ENCODE measurements around the gene GAST. TPM values are rescaled to one million over a fixed set of nuclear protein-coding genes. Genes with fewer than 3 reads are reported as not detected.

GAST gene
- total and polyA plus RNA-seq, 11 donors = not detected

GRCh38 chr17:41680426-41681040 lies 31.6 kb upstream of the GAST start:
- ATAC-seq (no peak), DNase-seq (no peak)
- no peak for TF ChIP-seq CTCF (IDR thresholded peaks at IDR 0.05)
- TF ChIP-seq POLR2A (IDR thresholded peaks at IDR 0.05) = no peak
- H3K4me1 ChIP-seq = peaks cover 0 to 42% (median 2%) of the 10 kb centered on the region in 12 donors
- H3K4me3 ChIP-seq = no peak overlapping the region
- 81 to 89% (median 84%) methylated on average over 10 of the region's 10 CpGs for WGBS, 4 donors
- H3K36me3 ChIP-seq = no peaks in the 10 kb centered on the region
- no peak overlapping the region for H3K27ac ChIP-seq
- no peaks in the 10 kb centered on the region for H3K27me3 ChIP-seq
- H3K9me3 ChIP-seq = no peaks in the 10 kb centered on the region
- intact Hi-C loops (cut with DNase I) = no loop called here

- Histone ChIP-seq H3K27me3 (no peaks in the 10 kb centered on the region), H3K4me3 (no peak overlapping the region), H3K9me3 (no peaks in the 10 kb centered on the region), H3K4me1 (peaks cover 0 to 30% (median 2%) of the 10 kb centered on the region in 12 donors), H3K36me3 (no peaks in the 10 kb centered on the region), H3K27ac (no peak overlapping the region)
- DNase-seq = no peak
- 82 to 95% (median 85%) methylated on average over 3 of the region's 3 CpGs for WGBS, 4 donors
- no peak for ATAC-seq
- intact Hi-C loops (cut with DNase I) = no loop called here
- no peak for TF ChIP-seq CTCF (IDR thresholded peaks at IDR 0.05)
- no peak for TF ChIP-seq POLR2A (IDR thresholded peaks at IDR 0.05)
Measured at GRCh38 chr17:41681776-41682175, 30.4 kb upstream of the GAST start.

- WGBS, 4 donors = 75 to 86% (median 84%) methylated on average over 5 of the region's 5 CpGs
- Histone ChIP-seq H3K4me3 (no peak overlapping the region), H3K4me1 (peaks cover 0 to 25% (median 4%) of the 10 kb centered on the region in 12 donors), H3K27me3 (no peaks in the 10 kb centered on the region), H3K9me3 (no peaks in the 10 kb centered on the region), H3K36me3 (no peaks in the 10 kb centered on the region), H3K27ac (no peak overlapping the region)
- TF ChIP-seq CTCF (IDR thresholded peaks at IDR 0.05) (no peak), POLR2A (IDR thresholded peaks at IDR 0.05) (no peak)
- no peak for ATAC-seq
- no peak for DNase-seq
- intact Hi-C loops (cut with DNase I) = no loop called here
Measured at GRCh38 chr17:41682631-41683030, 29.5 kb upstream of the GAST start.

DNA sequence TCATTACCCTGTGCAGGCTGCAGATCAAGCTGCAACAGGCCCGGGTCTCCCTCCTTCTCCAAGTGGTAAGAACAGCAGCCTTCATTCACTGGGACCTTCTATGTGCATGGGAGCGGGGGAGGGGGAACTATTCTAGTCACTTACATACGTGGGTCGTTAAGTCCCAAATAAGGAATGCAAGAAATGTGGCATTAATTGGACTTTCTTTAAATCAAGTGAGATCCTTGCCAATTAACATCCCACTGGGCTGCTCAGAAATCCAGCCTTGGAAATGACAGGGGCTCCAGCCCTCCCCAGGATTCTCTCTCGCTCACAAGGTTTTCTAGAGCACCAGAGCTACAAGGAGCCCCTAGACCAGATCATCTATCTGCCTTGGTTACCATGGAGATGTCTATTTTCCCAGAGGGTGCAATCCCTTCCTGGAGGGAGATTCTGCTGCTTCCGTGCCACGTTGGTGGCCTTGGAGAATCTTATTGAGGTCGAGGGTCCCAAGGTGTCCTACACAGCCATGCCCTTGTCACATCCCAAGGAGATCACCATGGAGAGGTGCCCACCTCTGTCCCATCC lies 28.6 kb upstream of the GAST start:
- no peaks in the 10 kb centered on the region for H3K9me3 ChIP-seq
- intact Hi-C loops (cut with DNase I) = no loop called here
- no peaks in the 10 kb centered on the region for H3K27me3 ChIP-seq
- 55 to 67% (median 63%) methylated on average over 7 to 8 of the region's 8 CpGs for WGBS, 4 donors
- H3K4me3 ChIP-seq = no peak overlapping the region
- ATAC-seq = no peak
- H3K27ac ChIP-seq = no peak overlapping the region
- DNase-seq = peak in 1 of 5 donors; percentile 14
- peaks cover 0 to 23% (median 8%) of the 10 kb centered on the region in 12 donors for H3K4me1 ChIP-seq
- TF ChIP-seq POLR2A (IDR thresholded peaks at IDR 0.05) = no peak
- TF ChIP-seq CTCF (IDR thresholded peaks at IDR 0.05) = no peak
- no peaks in the 10 kb centered on the region for H3K36me3 ChIP-seq
